GM19025 (cell line): ENCODE data around the gene MYOC.
"Not testable (repeated sequence)": the region's sequence is repeated elsewhere in the genome, so short reads cannot be mapped to it uniquely, and the experiment has no call there.

Experiments used
- ATAC-seq: cut with Tn5 transposase; IDR thresholded peaks from one replicate; pipeline ENCODE4 v1.9.1; 2021; ENCODE audit warnings: mild to moderate bottlenecking, low read depth, moderate library complexity; ENCODE audit not compliant: unreplicated experiment

The MYOC gene

DNA sequence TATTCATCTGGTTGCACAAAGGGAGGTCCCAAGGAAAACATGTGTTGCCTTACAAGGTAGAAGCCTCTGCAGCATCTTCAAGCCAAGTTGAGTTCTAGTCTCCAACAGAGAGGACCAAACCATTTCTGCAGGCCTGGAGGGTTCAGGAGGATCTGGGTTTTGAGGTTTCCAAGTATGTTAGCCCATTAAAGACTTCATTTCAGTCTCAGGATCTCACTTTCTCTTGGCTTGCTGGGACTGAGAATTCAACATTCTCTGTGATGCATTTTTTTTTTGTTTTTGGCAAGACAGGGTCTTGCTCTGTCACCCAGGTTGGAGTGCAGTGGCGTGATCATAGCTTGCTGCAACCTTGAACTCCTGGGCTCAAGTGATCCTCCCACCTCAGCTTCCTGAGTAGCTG, 39.2 kb downstream of the MYOC start:
- ATAC-seq: no peak

DNA sequence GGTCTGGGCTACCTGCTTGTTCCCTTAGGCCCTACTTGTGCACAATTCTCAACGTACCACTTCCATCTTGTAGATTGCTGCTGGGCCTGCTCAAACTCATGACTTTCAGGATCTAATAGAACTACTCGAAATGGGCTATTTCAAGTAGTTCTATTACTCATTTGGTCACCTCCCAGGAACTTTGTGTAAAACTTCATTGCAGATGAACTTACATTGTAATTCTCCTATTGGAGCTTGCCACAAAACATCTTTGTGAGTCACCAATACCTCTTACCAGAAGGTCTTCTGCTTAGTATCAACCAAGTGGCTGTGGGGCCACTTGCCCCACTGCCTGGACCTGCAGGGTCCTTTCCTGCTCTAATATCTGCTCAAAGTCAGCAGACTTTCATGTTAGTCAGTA, 41.2 kb downstream of the MYOC start:
- no peak for ATAC-seq

- no peak for ATAC-seq
Measured at GRCh38 chr1:171610385-171610784, 42.1 kb downstream of the MYOC start.

DNA sequence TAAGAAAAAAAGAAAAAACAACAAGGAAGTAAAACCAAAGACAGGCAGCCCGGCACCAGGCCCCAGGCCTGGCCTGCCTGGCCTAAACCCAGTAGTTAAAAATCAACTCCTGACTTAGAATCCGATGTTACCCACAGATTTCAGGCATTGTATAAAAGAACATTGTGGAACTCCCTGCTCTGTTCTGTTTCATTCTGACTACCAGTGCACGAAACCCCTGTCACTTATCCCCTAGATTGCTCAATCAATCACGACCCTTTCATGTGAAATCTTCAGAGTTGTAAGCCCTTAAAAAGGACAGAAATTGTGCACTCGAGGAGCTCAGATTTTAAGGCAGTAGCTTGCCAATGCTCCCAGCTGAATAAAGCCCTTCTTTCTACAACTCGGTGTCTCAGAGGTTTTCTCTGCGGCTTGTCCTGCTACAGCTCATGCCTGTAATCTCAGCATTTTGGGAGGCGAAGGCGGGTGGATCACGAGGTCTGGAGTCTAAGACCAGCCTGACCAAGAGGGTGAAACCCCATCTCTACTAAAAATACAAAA, 46.0 kb downstream of the MYOC start:
- peak; percentile 62 for ATAC-seq

DNA sequence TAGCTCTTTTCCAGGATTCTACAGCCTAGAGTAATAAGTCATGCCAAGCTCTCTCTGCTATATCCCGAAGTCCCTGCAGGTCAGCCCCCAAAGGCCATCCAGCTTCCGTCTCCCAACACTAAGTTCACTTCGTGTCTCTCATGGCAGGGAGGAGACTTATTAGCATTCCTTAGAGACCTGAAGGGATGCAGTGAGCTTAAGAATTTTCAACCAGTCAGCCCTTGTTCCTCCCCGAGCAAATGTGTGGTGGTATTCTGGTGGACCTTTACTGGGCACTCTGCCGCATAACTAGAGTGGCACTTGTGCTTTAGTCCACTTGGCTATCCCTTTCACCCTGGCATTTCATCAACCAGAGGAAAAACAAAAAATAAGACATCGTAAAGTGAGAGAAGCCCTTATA, 49.4 kb downstream of the MYOC start:
- ATAC-seq: not testable (repeated sequence)

- no peak for ATAC-seq
Measured at GRCh38 chr1:171600862-171601261, 51.6 kb downstream of the MYOC start.

DNA sequence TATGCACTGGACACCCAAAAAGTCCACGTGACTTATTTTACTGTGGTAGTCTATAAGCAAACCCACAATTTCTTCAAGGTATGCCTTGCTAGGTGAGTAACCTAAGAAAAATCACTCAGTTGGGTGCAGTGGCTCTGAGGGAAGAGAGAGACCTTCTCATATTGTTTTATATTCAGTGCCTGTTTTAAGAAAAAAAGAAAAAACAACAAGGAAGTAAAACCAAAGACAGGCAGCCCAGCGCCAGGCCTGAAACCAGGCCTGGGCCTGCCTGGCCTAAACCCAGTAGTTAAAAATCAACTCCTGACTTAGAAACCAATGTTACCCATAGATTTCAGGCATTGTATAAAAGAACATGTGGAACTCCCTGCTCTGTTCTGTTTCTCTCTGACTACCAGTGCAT, 52.2 kb downstream of the MYOC start:
- not testable (repeated sequence) for ATAC-seq

GRCh38 chr1:171597203-171597602, 55.3 kb downstream of the MYOC start:
- no peak for ATAC-seq

- ATAC-seq: no peak
Measured at GRCh38 chr1:171596705-171597104, 55.8 kb downstream of the MYOC start.

GRCh38 chr1:171596119-171596518, 56.4 kb downstream of the MYOC start:
- no peak for ATAC-seq

- ATAC-seq: no peak
Measured at GRCh38 chr1:171595324-171595723, 57.2 kb downstream of the MYOC start.

GRCh38 chr1:171590022-171590421, 62.5 kb downstream of the MYOC start:
- ATAC-seq: no peak

DNA sequence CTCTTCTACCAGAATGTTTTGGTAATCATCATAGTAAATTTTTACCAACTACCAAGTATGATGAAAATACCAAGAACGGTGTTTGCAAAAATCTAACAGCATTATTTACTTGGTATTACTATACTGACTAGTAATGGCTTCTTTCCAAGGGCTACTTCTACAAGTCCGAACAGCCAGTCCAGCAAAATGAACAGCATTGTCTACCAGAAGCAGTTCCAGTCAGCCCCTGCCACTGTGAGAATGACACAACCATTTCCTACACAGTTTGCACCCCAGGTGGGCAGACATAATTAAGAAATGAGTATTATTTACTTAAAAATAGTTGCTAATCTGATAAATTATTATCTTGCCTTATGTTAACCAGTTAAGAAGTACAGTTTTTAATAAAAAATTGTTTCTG, 64.3 kb downstream of the MYOC start:
- no peak for ATAC-seq

DNA sequence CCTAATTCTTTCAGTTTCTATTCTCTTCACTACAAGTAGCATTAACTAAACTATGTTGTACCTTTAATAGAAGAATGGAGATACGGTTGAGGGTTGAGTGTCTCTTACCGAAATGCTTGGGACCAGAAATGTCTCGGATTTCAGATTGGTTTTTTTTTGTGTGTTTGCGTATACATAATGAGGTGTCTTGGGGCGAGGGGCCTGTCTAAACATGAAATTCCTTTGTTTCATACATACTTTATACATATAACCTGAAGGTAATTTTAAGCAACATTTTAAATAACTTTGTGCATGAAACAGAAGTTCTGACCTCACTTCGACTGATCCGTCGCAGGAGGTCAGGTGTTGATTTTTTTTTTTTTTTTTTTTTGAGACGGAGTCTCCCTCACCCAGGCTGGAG, 66.8 kb downstream of the MYOC start:
- no peak for ATAC-seq
